ENCODE results near the gene GABBR2.

- no peak for TF ChIP-seq CTCF (IDR thresholded peaks at IDR 0.05; ENCODE audit: low read length)
- TF ChIP-seq EZH2phosphoT487 (IDR thresholded peaks at IDR 0.05; ENCODE audit: low read length): no peak
Observed at GRCh38 chr9:98597236-98597771, 111.4 kb downstream of the GABBR2 start.

All from MM.1S (cell line).